Measurements from ENCODE around the gene ARPC2. TPM values are rescaled to one million over a fixed set of nuclear protein-coding genes. Genes with fewer than 3 reads are reported as not detected.
A peak's percentile ranks its signal among the peaks of the same experiment; 100 is the strongest.

ARPC2 gene
- total and polyA plus RNA-seq, 2 of the 13 experiments (the other 11 are each of a cell fraction or from before 2014, with no cell fraction given) = 168 to 303 TPM

- 0 out of 2 replicates have a peak, but pooled peaks have one; percentile 32 for TF ChIP-seq ZNF713 (CRISPR knock-in tag; IDR thresholded peaks at IDR 0.05)
- no peak; the same call in 1 of the 2 replicates for TF ChIP-seq ZNF546 (CRISPR knock-in tag; conservative IDR thresholded peaks at IDR 0.05)
- 0 out of 2 replicates have a peak, but pooled peaks have one; percentile 41 for TF ChIP-seq ZFY (CRISPR knock-in tag; IDR thresholded peaks at IDR 0.05)
- TF ChIP-seq GPN1 (CRISPR knock-in tag; IDR thresholded peaks at IDR 0.05; ENCODE audit: borderline replicate concordance) = no peak
- TF ChIP-seq HOXD1 (CRISPR knock-in tag; IDR thresholded peaks at IDR 0.05) = 0 out of 2 replicates have a peak, but pooled peaks have one; percentile 23
- peak; percentile 12; the same call in 1 of the 2 replicates for TF ChIP-seq HDAC1 (CRISPR knock-in tag; IDR thresholded peaks at IDR 0.05)
- TF ChIP-seq ZNF83 (CRISPR knock-in tag; IDR thresholded peaks at IDR 0.05; ENCODE audit: borderline replicate concordance) = peak; percentile 22; the same call in 1 of the 2 replicates
- peak; percentile 55; the same call in 1 of the 2 replicates for TF ChIP-seq ZFX (CRISPR knock-in tag; IDR thresholded peaks at IDR 0.05; ENCODE audit: low read depth)
- TF ChIP-seq KMT2B (CRISPR knock-in tag; IDR thresholded peaks at IDR 0.05) = peak; percentile 12; the same call in 1 of the 2 replicates
- TF ChIP-seq SNAPC5 (CRISPR knock-in tag; IDR thresholded peaks at IDR 0.05; ENCODE audit: borderline replicate concordance) = 0 out of 2 replicates have a peak, but pooled peaks have one; percentile 55
- TF ChIP-seq IRF2 (CRISPR knock-in tag; IDR thresholded peaks at IDR 0.05) = 0 out of 2 replicates have a peak, but pooled peaks have one; percentile 26
- peak; percentile 62 for TF ChIP-seq PHF8 (CRISPR knock-in tag; IDR thresholded peaks at IDR 0.05)
- TF ChIP-seq PATZ1 (CRISPR knock-in tag; IDR thresholded peaks at IDR 0.05) = peak; percentile 44; the same call in 1 of the 2 replicates
- TF ChIP-seq ZNF274 (CRISPR knock-in tag; IDR thresholded peaks at IDR 0.05) = peak; percentile 49
- TF ChIP-seq ZMYM3 (CRISPR knock-in tag; IDR thresholded peaks at IDR 0.05) = no peak
- TF ChIP-seq ZNF296 (CRISPR knock-in tag; conservative IDR thresholded peaks at IDR 0.05) = 0 out of 2 replicates have a peak, but pooled peaks have one; percentile 59
- TF ChIP-seq HNRNPL (IDR thresholded peaks at IDR 0.05; ENCODE audit: low read depth, low read length) = 0 out of 2 replicates have a peak, but pooled peaks have one; percentile 60
- TF ChIP-seq ARHGAP35 (CRISPR knock-in tag; IDR thresholded peaks at IDR 0.05; ENCODE audit: borderline replicate concordance) = no peak
- TF ChIP-seq ZSCAN21 (CRISPR knock-in tag; IDR thresholded peaks at IDR 0.05; ENCODE audit: borderline replicate concordance) = peak; percentile 49; the same call in 1 of the 2 replicates
- peak; percentile 71 for TF ChIP-seq ELF1 (CRISPR knock-in tag; IDR thresholded peaks at IDR 0.05)
- no peak for TF ChIP-seq PRDM10 (CRISPR knock-in tag; IDR thresholded peaks at IDR 0.05; ENCODE audit: low read depth)
- no peak for TF ChIP-seq MAZ (IDR thresholded peaks at IDR 0.05; ENCODE audit: borderline replicate concordance, low read depth, low read length)
- peak; percentile 66; the same call in 1 of the 2 replicates for TF ChIP-seq MAZ (CRISPR knock-in tag; IDR thresholded peaks at IDR 0.05; ENCODE audit: low read depth)
These were observed 625 bp downstream of the ARPC2 start (continued) for GRCh38 chr2:218217360-218218267.
